Loucy (cell line): Measurements from ENCODE around the gene ABAT.

Experiments used
- H2AFZ ChIP-seq: fragments of 200-600 bp; sonication (generic); 2 replicates; pipeline ENCODE4 v1.6.0; 2016; ENCODE audit warnings: antibody characterized with exemption, mild to moderate bottlenecking, low read length, moderate library complexity
- H3F3A ChIP-seq: fragments of 200-600 bp; 2 replicates; pipeline ENCODE4 v1.6.0; 2016; ENCODE audit warnings: antibody characterized with exemption, low read depth, mild to moderate bottlenecking
- H3K27me3 ChIP-seq: fragments of 200-600 bp; sonication (generic); 2 replicates; pipeline ENCODE4 v1.6.1; 2014; ENCODE audit warnings: low read length, mild to moderate bottlenecking; ENCODE audit not compliant: insufficient read depth, poor library complexity, severe bottlenecking
- H3K36me3 ChIP-seq: fragments of 200-600 bp; sonication (generic); 2 replicates; pipeline ENCODE4 v1.6.1; 2016; ENCODE audit warnings: low read length; ENCODE audit not compliant: insufficient read depth
- H3K4me1 ChIP-seq: fragments of 200-600 bp; sonication (generic); 2 replicates; pipeline ENCODE4 v1.5.1; 2014; ENCODE audit warnings: low read length, mild to moderate bottlenecking; ENCODE audit not compliant: insufficient read depth, poor library complexity, severe bottlenecking
- H3K4me2 ChIP-seq: fragments of 200-600 bp; sonication (generic); 2 replicates; pipeline ENCODE4 v1.6.0; 2014; ENCODE audit warnings: antibody characterized with exemption, low read length, low read depth, mild to moderate bottlenecking; ENCODE audit not compliant: poor library complexity, severe bottlenecking
- H3K4me3 ChIP-seq: fragments of 200-600 bp; sonication (generic); 2 replicates; pipeline ENCODE4 v1.5.1; 2014; ENCODE audit warnings: low read length, mild to moderate bottlenecking, mixed read lengths; ENCODE audit not compliant: poor library complexity, severe bottlenecking
- H3K79me2 ChIP-seq: fragments of 200-600 bp; sonication (generic); 2 replicates; pipeline ENCODE4 v1.6.1; 2014; ENCODE audit warnings: low read length; ENCODE audit not compliant: insufficient read depth
- H3K9ac ChIP-seq: fragments of 200-600 bp; sonication (generic); 2 replicates; pipeline ENCODE4 v1.6.0; 2014; ENCODE audit warnings: mild to moderate bottlenecking, low read depth, low read length, moderate library complexity; ENCODE audit not compliant: poor library complexity, severe bottlenecking
- H3K9me2 ChIP-seq: fragments of 200-600 bp; sonication (generic); replicated peaks from 2 replicates; pipeline ENCODE4 v1.6.1; 2016; ENCODE audit warnings: low read depth, low read length, mixed read lengths
- H3K9me3 ChIP-seq: fragments of 200-600 bp; sonication (generic); 2 replicates; pipeline ENCODE4 v1.6.1; 2014; ENCODE audit warnings: mild to moderate bottlenecking, antibody characterized with exemption, low read length, low read depth; ENCODE audit not compliant: insufficient read depth
- H4K20me1 ChIP-seq: fragments of 200-600 bp; sonication (generic); 2 replicates; pipeline ENCODE4 v1.6.0; 2014; ENCODE audit warnings: antibody characterized with exemption, low read length, mild to moderate bottlenecking; ENCODE audit not compliant: insufficient read depth, poor library complexity, severe bottlenecking
- CTCF ChIP-seq: fragments of 200-600 bp; sonication (generic); conservative IDR thresholded peaks from 2 replicates; pipeline ENCODE4 v1.5.1; 2014; ENCODE audit warnings: mild to moderate bottlenecking, antibody characterized with exemption, low read length
- EZH2phosphoT487 ChIP-seq: fragments of 200-600 bp; IDR thresholded peaks from 2 replicates; pipeline ENCODE4 v1.6.1; 2018; ENCODE audit warnings: antibody characterized with exemption, mild to moderate bottlenecking, moderate library complexity, borderline replicate concordance

ABAT gene

GRCh38 chr16:8768283-8768682 is 93.9 kb downstream of the ABAT start:
- no peak overlapping the region for H2AFZ ChIP-seq
- H3K79me2 ChIP-seq: no peaks in the 10 kb centered on the region
- H3K4me2 ChIP-seq: no peak overlapping the region
- H3K9me2 ChIP-seq: no peaks in the 10 kb centered on the region
- no peak overlapping the region for H3K4me3 ChIP-seq
- H3K4me1 ChIP-seq: no peaks in the 10 kb centered on the region
- H3K9me3 ChIP-seq: no peaks in the 10 kb centered on the region
- no peaks in the 10 kb centered on the region for H3F3A ChIP-seq
- no peaks in the 10 kb centered on the region for H4K20me1 ChIP-seq
- no peaks in the 10 kb centered on the region for H3K36me3 ChIP-seq
- TF ChIP-seq EZH2phosphoT487 (no peak), CTCF (no peak)
- no peak overlapping the region for H3K9ac ChIP-seq
- no peaks in the 10 kb centered on the region for H3K27me3 ChIP-seq

GRCh38 chr16:8768692-8769091 is 94.3 kb downstream of the ABAT start:
- H2AFZ ChIP-seq: no peak overlapping the region
- no peaks in the 10 kb centered on the region for H3K9me2 ChIP-seq
- H3K9ac ChIP-seq: no peak overlapping the region
- no peaks in the 10 kb centered on the region for H3K4me1 ChIP-seq
- H3K4me2 ChIP-seq: no peak overlapping the region
- no peaks in the 10 kb centered on the region for H3K9me3 ChIP-seq
- TF ChIP-seq EZH2phosphoT487 (no peak), CTCF (no peak)
- no peaks in the 10 kb centered on the region for H4K20me1 ChIP-seq
- H3F3A ChIP-seq: no peaks in the 10 kb centered on the region
- H3K79me2 ChIP-seq: no peaks in the 10 kb centered on the region
- H3K4me3 ChIP-seq: no peak overlapping the region
- H3K36me3 ChIP-seq: no peaks in the 10 kb centered on the region
- H3K27me3 ChIP-seq: no peaks in the 10 kb centered on the region

GRCh38 chr16:8773537-8773936 is 99.1 kb downstream of the ABAT start:
- H3K4me2 ChIP-seq: no peak overlapping the region
- no peaks in the 10 kb centered on the region for H4K20me1 ChIP-seq
- H3K27me3 ChIP-seq: no peaks in the 10 kb centered on the region
- no peaks in the 10 kb centered on the region for H3K36me3 ChIP-seq
- no peaks in the 10 kb centered on the region for H3K9me3 ChIP-seq
- H3F3A ChIP-seq: no peaks in the 10 kb centered on the region
- no peak overlapping the region for H2AFZ ChIP-seq
- H3K4me3 ChIP-seq: no peak overlapping the region
- no peak overlapping the region for H3K9ac ChIP-seq
- no peaks in the 10 kb centered on the region for H3K4me1 ChIP-seq
- TF ChIP-seq EZH2phosphoT487 (no peak), CTCF (no peak)
- H3K79me2 ChIP-seq: no peaks in the 10 kb centered on the region
- no peaks in the 10 kb centered on the region for H3K9me2 ChIP-seq
